ENCODE measurements around the gene CYTL1.

CYTL1 gene

GRCh38 chr4:5052204-5052702 is 33.0 kb upstream of the CYTL1 start:
- no peak for TF ChIP-seq CTCF (IDR thresholded peaks at IDR 0.05; ENCODE audit: low read depth, low read length, missing control alignments)
- in situ Hi-C loops (cut with HindIII; ENCODE audit: low sequenced_read_pairs) = no loop called here
- no peak for DNase-seq (ENCODE audit: low read depth)
- H3K4me3 ChIP-seq (ENCODE audit: low read depth, low read length) = peak overlapping the region; percentile 53

- no peak for TF ChIP-seq CTCF (IDR thresholded peaks at IDR 0.05; ENCODE audit: low read depth, low read length, missing control alignments)
- peak; percentile 15 for DNase-seq (ENCODE audit: low read depth)
- peak within 1 kb of the TSS; percentile 53 for H3K4me3 ChIP-seq (ENCODE audit: low read depth, low read length)
- in situ Hi-C loops (cut with HindIII; ENCODE audit: low sequenced_read_pairs) = no loop called here
Measured at GRCh38 chr4:5051278-5052203, 32.3 kb upstream of the CYTL1 start, which contains the start of gene STK32B. Gene STK32B (plus strand): TSS chr4:5051480.

GRCh38 chr4:5050520-5051277 is 31.4 kb upstream of the CYTL1 start:
- peak overlapping the region; percentile 53 for H3K4me3 ChIP-seq (ENCODE audit: low read depth, low read length)
- peak; percentile 77 for TF ChIP-seq CTCF (IDR thresholded peaks at IDR 0.05; ENCODE audit: low read depth, low read length, missing control alignments)
- DNase-seq (ENCODE audit: low read depth) = peak; percentile 63
- in situ Hi-C loops (cut with HindIII; ENCODE audit: low sequenced_read_pairs) = no loop called here

GRCh38 chr4:5048721-5049120 is 29.5 kb upstream of the CYTL1 start:
- in situ Hi-C loops (cut with HindIII; ENCODE audit: low sequenced_read_pairs) = no loop called here
- no peak for DNase-seq (ENCODE audit: low read depth)
- no peak for TF ChIP-seq CTCF (IDR thresholded peaks at IDR 0.05; ENCODE audit: low read depth, low read length, missing control alignments)
- H3K4me3 ChIP-seq (ENCODE audit: low read depth, low read length) = no peak overlapping the region

- in situ Hi-C loops (cut with HindIII; ENCODE audit: low sequenced_read_pairs) = no loop called here
- DNase-seq (ENCODE audit: low read depth) = peak; percentile 18
- H3K4me3 ChIP-seq (ENCODE audit: low read depth, low read length) = no peak overlapping the region
- no peak for TF ChIP-seq CTCF (IDR thresholded peaks at IDR 0.05; ENCODE audit: low read depth, low read length, missing control alignments)
Measured at GRCh38 chr4:5045097-5045496, 25.8 kb upstream of the CYTL1 start.

GRCh38 chr4:5044341-5044740 is 25.1 kb upstream of the CYTL1 start:
- TF ChIP-seq CTCF (IDR thresholded peaks at IDR 0.05; ENCODE audit: low read depth, low read length, missing control alignments) = no peak
- in situ Hi-C loops (cut with HindIII; ENCODE audit: low sequenced_read_pairs) = no loop called here
- DNase-seq (ENCODE audit: low read depth) = no peak
- no peak overlapping the region for H3K4me3 ChIP-seq (ENCODE audit: low read depth, low read length)
